GM12874 (cell line): ENCODE measurements around the gene NCKAP5L.

Experiments
- TF ChIP-seq, protein P1 (sequence below): IDR thresholded peaks from 2 replicates; pipeline ENCODE4 v1.5.1; 2011; ENCODE audit warnings: low read depth, mild to moderate bottlenecking, control low read depth, low read length, moderate library complexity; ENCODE audit not compliant: insufficient read depth

Gene NCKAP5L, protein sequence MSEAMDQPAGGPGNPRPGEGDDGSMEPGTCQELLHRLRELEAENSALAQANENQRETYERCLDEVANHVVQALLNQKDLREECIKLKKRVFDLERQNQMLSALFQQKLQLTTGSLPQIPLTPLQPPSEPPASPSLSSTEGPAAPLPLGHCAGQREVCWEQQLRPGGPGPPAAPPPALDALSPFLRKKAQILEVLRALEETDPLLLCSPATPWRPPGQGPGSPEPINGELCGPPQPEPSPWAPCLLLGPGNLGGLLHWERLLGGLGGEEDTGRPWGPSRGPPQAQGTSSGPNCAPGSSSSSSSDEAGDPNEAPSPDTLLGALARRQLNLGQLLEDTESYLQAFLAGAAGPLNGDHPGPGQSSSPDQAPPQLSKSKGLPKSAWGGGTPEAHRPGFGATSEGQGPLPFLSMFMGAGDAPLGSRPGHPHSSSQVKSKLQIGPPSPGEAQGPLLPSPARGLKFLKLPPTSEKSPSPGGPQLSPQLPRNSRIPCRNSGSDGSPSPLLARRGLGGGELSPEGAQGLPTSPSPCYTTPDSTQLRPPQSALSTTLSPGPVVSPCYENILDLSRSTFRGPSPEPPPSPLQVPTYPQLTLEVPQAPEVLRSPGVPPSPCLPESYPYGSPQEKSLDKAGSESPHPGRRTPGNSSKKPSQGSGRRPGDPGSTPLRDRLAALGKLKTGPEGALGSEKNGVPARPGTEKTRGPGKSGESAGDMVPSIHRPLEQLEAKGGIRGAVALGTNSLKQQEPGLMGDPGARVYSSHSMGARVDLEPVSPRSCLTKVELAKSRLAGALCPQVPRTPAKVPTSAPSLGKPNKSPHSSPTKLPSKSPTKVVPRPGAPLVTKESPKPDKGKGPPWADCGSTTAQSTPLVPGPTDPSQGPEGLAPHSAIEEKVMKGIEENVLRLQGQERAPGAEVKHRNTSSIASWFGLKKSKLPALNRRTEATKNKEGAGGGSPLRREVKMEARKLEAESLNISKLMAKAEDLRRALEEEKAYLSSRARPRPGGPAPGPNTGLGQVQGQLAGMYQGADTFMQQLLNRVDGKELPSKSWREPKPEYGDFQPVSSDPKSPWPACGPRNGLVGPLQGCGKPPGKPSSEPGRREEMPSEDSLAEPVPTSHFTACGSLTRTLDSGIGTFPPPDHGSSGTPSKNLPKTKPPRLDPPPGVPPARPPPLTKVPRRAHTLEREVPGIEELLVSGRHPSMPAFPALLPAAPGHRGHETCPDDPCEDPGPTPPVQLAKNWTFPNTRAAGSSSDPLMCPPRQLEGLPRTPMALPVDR (N-terminal part only)

DNA sequence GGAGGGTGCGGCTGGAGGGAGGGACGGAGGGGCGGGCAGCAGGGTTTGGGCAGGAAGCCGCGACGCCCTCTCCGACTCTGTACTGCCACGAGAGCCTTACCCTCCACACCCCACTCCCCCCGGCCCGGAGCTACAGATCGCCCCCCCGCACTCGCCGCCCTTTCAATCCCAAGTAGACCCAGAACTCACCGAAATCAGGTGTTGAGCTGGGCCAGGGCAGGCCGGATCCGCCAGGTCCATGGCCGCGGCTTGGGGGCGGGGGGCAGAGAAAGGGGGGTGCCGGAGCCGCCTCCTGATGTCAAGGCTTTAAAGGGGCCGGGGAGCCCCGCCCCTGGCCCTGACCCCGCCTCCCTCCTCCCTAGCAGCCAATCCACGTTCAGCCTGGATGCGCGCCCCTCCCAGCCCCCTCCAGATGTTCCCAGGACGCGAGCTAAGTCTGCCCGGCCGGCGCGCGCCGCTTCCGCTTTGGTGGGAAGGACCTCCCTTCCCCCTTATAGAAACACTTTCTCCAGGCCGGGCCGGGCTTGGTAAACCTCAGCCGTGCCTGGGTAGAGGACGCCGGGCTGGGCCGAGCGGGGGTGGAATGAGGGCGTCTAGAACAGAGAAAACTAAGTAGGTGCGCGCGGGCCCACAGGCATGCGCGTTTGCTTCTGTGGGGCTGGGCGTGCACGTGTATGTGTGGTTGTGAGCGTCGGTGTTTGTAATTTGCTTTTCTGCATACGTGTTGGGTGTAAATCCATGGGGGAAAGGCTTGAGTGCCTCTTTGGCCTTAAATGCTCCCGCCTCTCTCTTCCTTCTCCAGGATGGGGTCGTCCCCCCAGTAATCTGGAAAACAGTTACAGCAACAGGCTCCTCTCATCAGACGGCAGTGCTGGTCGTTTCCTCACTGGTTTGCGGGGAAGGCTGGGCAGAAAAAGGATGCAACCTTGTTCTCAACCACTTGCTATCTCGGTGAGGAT lies at the start of gene NCKAP5L:
TSS of gene NCKAP5L (minus strand) at position 281 of the 959 bp plus-strand sequence. CDS start 24,369 bp downstream, outside the sequence.
- TF ChIP-seq, protein P1, sequence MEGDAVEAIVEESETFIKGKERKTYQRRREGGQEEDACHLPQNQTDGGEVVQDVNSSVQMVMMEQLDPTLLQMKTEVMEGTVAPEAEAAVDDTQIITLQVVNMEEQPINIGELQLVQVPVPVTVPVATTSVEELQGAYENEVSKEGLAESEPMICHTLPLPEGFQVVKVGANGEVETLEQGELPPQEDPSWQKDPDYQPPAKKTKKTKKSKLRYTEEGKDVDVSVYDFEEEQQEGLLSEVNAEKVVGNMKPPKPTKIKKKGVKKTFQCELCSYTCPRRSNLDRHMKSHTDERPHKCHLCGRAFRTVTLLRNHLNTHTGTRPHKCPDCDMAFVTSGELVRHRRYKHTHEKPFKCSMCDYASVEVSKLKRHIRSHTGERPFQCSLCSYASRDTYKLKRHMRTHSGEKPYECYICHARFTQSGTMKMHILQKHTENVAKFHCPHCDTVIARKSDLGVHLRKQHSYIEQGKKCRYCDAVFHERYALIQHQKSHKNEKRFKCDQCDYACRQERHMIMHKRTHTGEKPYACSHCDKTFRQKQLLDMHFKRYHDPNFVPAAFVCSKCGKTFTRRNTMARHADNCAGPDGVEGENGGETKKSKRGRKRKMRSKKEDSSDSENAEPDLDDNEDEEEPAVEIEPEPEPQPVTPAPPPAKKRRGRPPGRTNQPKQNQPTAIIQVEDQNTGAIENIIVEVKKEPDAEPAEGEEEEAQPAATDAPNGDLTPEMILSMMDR = no peak

DNA sequence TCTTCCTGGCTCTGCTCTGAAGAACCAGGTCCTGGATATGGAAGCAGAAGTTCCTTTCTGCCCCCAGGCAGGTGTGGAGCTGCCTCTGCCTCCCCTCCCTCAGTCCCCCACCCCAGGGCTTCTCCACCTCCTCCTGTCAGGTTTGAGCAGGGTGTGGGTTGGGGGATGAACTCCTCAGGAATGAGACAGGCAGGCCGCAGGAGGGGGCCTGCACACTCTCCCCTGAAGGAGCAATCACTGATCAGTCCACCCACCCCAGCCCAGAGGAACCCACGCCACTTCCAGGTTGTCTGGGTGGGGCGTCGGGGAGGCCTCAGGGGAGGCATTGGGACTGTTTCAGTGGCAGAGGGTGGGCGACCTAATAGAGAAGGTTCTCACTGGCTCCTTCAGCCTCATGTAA lies 48.9 kb upstream of the NCKAP5L start:
- TF ChIP-seq, protein P1 = no peak

DNA sequence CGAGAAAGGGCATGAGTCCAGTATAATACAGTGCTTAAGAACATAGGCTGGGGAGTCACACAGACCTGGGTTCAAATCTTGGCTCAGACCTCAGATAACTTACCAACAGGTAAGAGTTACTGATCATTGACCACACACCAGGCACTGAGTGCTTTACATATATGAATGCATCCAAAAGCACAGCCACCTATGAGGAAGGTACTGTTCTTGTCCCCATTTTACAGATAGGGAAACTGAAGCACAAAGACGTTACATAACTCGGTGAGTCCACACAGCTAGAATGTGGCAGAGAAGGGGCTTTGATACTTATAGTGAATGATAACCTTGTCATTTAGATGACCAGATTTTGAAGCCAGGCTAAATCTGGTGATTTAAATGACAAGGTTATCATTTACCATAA lies 47.9 kb upstream of the NCKAP5L start:
- TF ChIP-seq, protein P1 = no peak

DNA sequence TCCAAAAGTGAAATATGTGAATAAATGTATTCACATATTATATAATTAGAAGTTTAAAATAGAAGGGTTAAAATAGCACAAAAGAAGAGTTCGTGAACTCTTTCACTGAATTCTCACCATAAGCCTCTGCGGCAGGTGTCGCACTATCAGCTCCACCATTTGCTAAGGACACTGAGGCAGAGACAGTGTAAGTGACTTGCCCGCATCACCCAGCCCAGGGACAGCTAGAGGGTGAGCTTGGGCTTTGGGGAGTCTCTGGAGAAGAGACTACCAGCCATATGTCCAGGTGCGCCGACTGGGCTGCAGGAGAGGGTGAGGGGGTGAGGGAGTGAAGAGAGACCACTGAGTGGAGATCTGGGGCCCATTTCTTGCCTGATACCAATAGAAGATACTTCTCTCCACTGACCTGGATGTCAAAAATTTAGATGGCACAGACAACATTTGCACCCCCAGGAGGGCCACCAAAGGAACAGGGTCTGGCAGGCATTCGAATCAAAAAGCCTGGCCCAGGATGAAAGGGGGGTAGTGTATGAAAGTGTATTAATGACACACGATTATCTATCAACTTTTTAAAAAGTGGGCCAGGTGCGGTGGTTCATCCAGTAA lies 47.0 kb upstream of the NCKAP5L start:
- TF ChIP-seq, protein P1 = no peak

DNA sequence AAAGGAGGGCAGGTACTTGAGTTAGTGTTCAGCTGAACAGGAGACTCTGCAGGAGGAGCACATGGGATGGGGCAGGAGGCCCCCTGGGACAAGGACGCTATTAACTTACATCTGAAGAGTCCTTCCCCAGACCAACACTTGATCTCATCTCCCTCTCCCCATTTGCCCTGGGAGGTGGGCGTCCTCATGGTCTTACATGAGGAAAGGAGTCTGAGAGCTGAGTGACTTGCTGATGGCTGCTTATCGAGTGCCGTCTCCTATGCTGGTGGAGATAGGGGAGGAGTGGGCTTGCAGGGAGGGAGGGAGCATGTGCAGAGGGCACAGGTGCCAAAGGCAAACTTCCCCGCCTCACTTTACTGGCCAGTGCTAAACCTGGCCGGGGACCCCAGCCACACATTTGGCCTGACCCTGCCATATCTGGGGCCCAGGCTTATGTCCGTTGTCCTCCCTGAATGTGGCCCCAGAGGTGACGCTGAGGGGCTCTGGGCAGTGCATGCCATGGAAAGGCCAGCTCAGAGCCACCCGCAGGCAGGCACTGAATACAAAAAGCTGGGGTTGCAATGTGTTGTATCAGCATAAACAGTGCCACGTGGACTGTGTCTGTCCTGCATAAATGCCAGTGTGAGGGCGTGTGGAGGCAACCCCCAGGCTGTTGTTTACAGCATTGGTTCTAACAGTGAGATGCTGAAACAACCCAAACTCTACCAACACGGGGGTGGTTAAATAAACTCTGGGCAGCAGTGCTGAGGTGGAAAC lies 46.1 kb upstream of the NCKAP5L start:
- TF ChIP-seq, protein P1 = no peak
